GM19452 (cell line): ENCODE measurements around the gene CYTH1.

Experiments used
- ATAC-seq: cut with Tn5 transposase; IDR thresholded peaks from one replicate; pipeline ENCODE4 v1.9.1; 2021; ENCODE audit not compliant: unreplicated experiment

The CYTH1 gene

GRCh38 chr17:78805301-78805700 lies 23.2 kb upstream of the CYTH1 start:
- no peak for ATAC-seq

GRCh38 chr17:78804777-78805176 lies 22.7 kb upstream of the CYTH1 start:
- no peak for ATAC-seq

- no peak for ATAC-seq
Measured at GRCh38 chr17:78803186-78803845, 21.2 kb upstream of the CYTH1 start.

GRCh38 chr17:78802459-78802858 lies 20.4 kb upstream of the CYTH1 start:
- ATAC-seq, result no peak

GRCh38 chr17:78802008-78802407 lies 19.9 kb upstream of the CYTH1 start:
- ATAC-seq, result no peak

- no peak for ATAC-seq
Measured at GRCh38 chr17:78800132-78800931, 18.3 kb upstream of the CYTH1 start.

GRCh38 chr17:78798695-78799559 lies 16.9 kb upstream of the CYTH1 start:
- no peak for ATAC-seq

GRCh38 chr17:78797691-78798585 lies 15.9 kb upstream of the CYTH1 start:
- ATAC-seq, result no peak

GRCh38 chr17:78797213-78797612 lies 15.1 kb upstream of the CYTH1 start:
- ATAC-seq, result no peak

GRCh38 chr17:78796517-78796900 lies 14.4 kb upstream of the CYTH1 start:
- ATAC-seq, result no peak

- no peak for ATAC-seq
Measured at GRCh38 chr17:78795861-78796516, 13.9 kb upstream of the CYTH1 start.

- no peak for ATAC-seq
Measured at GRCh38 chr17:78794864-78795640, 13.0 kb upstream of the CYTH1 start.

- ATAC-seq, result no peak
Measured at GRCh38 chr17:78794399-78794798, 12.3 kb upstream of the CYTH1 start.

GRCh38 chr17:78793968-78794367 lies 11.9 kb upstream of the CYTH1 start:
- no peak for ATAC-seq

- no peak for ATAC-seq
Measured at GRCh38 chr17:78793415-78793814, 11.3 kb upstream of the CYTH1 start.

- ATAC-seq, result no peak
Measured at GRCh38 chr17:78791840-78792709, 10.0 kb upstream of the CYTH1 start.

- no peak for ATAC-seq
Measured at GRCh38 chr17:78790552-78790951, 8.5 kb upstream of the CYTH1 start.

GRCh38 chr17:78789663-78790181 lies 7.6 kb upstream of the CYTH1 start:
- ATAC-seq, result no peak
